Measurements from ENCODE around the gene PRRX1. TPM values are rescaled to one million over a fixed set of nuclear protein-coding genes. Genes with fewer than 3 reads are reported as not detected.

The PRRX1 gene
- polyA plus RNA-seq, 3 donors: not detected

GRCh38 chr1:170732252-170732588 is 68.3 kb downstream of the PRRX1 start:
- H3K4me3 Mint-ChIP-seq: no peak overlapping the region
- Histone ChIP-seq H3K4me1 (ENCODE audit: control insufficient read depth in 1 of 2, insufficient read depth in 2 of 2, low read length in 2 of 2) (no peaks in the 10 kb centered on the region), H2AFZ (ENCODE audit: insufficient read depth, low read depth, low read length, poor library complexity, severe bottlenecking) (no peak overlapping the region), H3K9me3 (replicated peaks in 1 of 2; ENCODE audit: control insufficient read depth in 1 of 2, insufficient read depth in 1 of 2, low read length in 2 of 2) (no peaks in the 10 kb centered on the region), H4K20me1 (ENCODE audit: insufficient read depth, low read length) (no peaks in the 10 kb centered on the region), H3K79me2 (ENCODE audit: insufficient read depth, low read length) (no peaks in the 10 kb centered on the region), H3K4me3 (replicated peaks in 1 of 3; ENCODE audit: low read depth in 2 of 3, low read length in 3 of 3) (no peak overlapping the region), H3K27ac (ENCODE audit: low read depth in 1 of 2, low read length in 2 of 2) (no peak overlapping the region), H3K27me3 (ENCODE audit: control insufficient read depth in 2 of 2, insufficient read depth in 2 of 2, low read length in 2 of 2) (no peaks in the 10 kb centered on the region), H3K36me3 (replicated peaks in 1 of 2; ENCODE audit: control insufficient read depth in 1 of 2, insufficient read depth in 2 of 2, low read length in 2 of 2) (no peaks in the 10 kb centered on the region), H3K9ac (ENCODE audit: insufficient read depth, low read length, poor library complexity, severe bottlenecking) (no peak overlapping the region), H3K4me2 (replicated peaks; ENCODE audit: extremely low read depth, low read length, poor library complexity, severe bottlenecking) (no peak overlapping the region)
- intact Hi-C loops (cut with micrococcal nuclease): no loop called here
- no peaks in the 10 kb centered on the region for H3K4me1 Mint-ChIP-seq
- H3K9me3 Mint-ChIP-seq: peaks cover 0 to 4% (median 0%) of the 10 kb centered on the region in 7 donors
- no peak for DNase-seq
- no peak overlapping the region for H3K27ac Mint-ChIP-seq
- H3K27me3 Mint-ChIP-seq (ENCODE audit: low read depth in 3 of 3): peaks cover 0 to 5% (median 1%) of the 10 kb centered on the region in 3 donors
- H3K36me3 Mint-ChIP-seq: no peaks in the 10 kb centered on the region
- WGBS (ENCODE audit: insufficient coverage): 70% methylated on average over 2 of the region's 2 CpGs
- TF ChIP-seq CTCF (IDR thresholded peaks at IDR 0.05): no peak

GRCh38 chr1:170734412-170735175 is 70.7 kb downstream of the PRRX1 start:
- no peak overlapping the region for H3K9ac ChIP-seq (ENCODE audit: insufficient read depth, low read length, poor library complexity, severe bottlenecking)
- no peaks in the 10 kb centered on the region for H3K36me3 ChIP-seq (replicated peaks in 1 of 2; ENCODE audit: control insufficient read depth in 1 of 2, insufficient read depth in 2 of 2, low read length in 2 of 2)
- H3K27ac ChIP-seq (ENCODE audit: low read depth in 1 of 2, low read length in 2 of 2): no peak overlapping the region
- TF ChIP-seq CTCF (IDR thresholded peaks at IDR 0.05): no peak
- no peak overlapping the region for H2AFZ ChIP-seq (ENCODE audit: insufficient read depth, low read depth, low read length, poor library complexity, severe bottlenecking)
- intact Hi-C loops (cut with micrococcal nuclease): no loop called here
- DNase-seq: no peak
- no peak overlapping the region for H3K4me3 ChIP-seq (replicated peaks in 1 of 3; ENCODE audit: low read depth in 2 of 3, low read length in 3 of 3)
- Mint-ChIP-seq H3K27me3 (ENCODE audit: low read depth in 3 of 3) (peaks cover 0 to 3% (median 0%) of the 10 kb centered on the region in 3 donors), H3K4me1 (no peaks in the 10 kb centered on the region), H3K9me3 (peaks cover 0 to 4% (median 0%) of the 10 kb centered on the region in 7 donors), H3K36me3 (no peaks in the 10 kb centered on the region), H3K4me3 (no peak overlapping the region), H3K27ac (no peak overlapping the region)
- no peaks in the 10 kb centered on the region for H3K79me2 ChIP-seq (ENCODE audit: insufficient read depth, low read length)
- no CpG with 5 or more reads among the region's 2 CpGs for WGBS (ENCODE audit: insufficient coverage)
- no peak overlapping the region for H3K4me2 ChIP-seq (replicated peaks; ENCODE audit: extremely low read depth, low read length, poor library complexity, severe bottlenecking)
- no peaks in the 10 kb centered on the region for H3K27me3 ChIP-seq (ENCODE audit: control insufficient read depth in 2 of 2, insufficient read depth in 2 of 2, low read length in 2 of 2)
- H3K4me1 ChIP-seq (ENCODE audit: control insufficient read depth in 1 of 2, insufficient read depth in 2 of 2, low read length in 2 of 2): no peaks in the 10 kb centered on the region
- H3K9me3 ChIP-seq (replicated peaks in 1 of 2; ENCODE audit: control insufficient read depth in 1 of 2, insufficient read depth in 1 of 2, low read length in 2 of 2): no peaks in the 10 kb centered on the region
- H4K20me1 ChIP-seq (ENCODE audit: insufficient read depth, low read length): no peaks in the 10 kb centered on the region
